22Rv1 (cell line): ENCODE measurements around the gene VWF.
A peak's percentile ranks its signal among the peaks of the same experiment; 100 is the strongest.

Source experiments
- H3K27ac ChIP-seq: fragments of 450-650 bp; 2 replicates; pipeline ENCODE4 v1.5.1; 2017
- ZFX ChIP-seq: fragments of 450-650 bp; IDR thresholded peaks from 2 replicates; pipeline ENCODE4 v1.6.1; 2017; ENCODE audit warnings: antibody characterized with exemption, borderline replicate concordance
- TF ChIP-seq, protein P1 (sequence below): fragments of 450-650 bp; IDR thresholded peaks from 2 replicates; pipeline ENCODE4 v1.5.1; 2017; ENCODE audit warnings: mild to moderate bottlenecking

VWF gene

DNA sequence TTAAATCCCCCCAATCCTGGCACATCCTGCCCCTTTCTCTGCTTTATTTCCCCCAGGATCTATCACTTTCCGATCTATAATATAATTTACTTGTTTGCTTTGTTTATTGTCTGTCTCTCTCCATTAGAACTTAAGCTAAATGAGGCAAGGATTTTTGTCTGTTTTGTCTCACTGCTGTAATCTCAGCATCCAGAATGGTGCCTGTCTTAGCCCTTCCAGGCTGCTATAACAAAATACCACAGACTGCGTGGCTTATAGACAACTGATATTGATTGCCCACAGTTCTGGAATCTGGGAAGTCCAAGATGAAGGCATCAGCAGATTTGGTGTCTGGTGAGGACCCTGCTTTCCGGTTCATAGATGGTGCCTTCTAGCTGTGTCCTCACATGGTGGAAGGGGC, 65.2 kb downstream of the VWF start:
- no peak overlapping the region for H3K27ac ChIP-seq
- TF ChIP-seq, protein P1, sequence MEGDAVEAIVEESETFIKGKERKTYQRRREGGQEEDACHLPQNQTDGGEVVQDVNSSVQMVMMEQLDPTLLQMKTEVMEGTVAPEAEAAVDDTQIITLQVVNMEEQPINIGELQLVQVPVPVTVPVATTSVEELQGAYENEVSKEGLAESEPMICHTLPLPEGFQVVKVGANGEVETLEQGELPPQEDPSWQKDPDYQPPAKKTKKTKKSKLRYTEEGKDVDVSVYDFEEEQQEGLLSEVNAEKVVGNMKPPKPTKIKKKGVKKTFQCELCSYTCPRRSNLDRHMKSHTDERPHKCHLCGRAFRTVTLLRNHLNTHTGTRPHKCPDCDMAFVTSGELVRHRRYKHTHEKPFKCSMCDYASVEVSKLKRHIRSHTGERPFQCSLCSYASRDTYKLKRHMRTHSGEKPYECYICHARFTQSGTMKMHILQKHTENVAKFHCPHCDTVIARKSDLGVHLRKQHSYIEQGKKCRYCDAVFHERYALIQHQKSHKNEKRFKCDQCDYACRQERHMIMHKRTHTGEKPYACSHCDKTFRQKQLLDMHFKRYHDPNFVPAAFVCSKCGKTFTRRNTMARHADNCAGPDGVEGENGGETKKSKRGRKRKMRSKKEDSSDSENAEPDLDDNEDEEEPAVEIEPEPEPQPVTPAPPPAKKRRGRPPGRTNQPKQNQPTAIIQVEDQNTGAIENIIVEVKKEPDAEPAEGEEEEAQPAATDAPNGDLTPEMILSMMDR: no peak
- TF ChIP-seq ZFX: no peak

DNA sequence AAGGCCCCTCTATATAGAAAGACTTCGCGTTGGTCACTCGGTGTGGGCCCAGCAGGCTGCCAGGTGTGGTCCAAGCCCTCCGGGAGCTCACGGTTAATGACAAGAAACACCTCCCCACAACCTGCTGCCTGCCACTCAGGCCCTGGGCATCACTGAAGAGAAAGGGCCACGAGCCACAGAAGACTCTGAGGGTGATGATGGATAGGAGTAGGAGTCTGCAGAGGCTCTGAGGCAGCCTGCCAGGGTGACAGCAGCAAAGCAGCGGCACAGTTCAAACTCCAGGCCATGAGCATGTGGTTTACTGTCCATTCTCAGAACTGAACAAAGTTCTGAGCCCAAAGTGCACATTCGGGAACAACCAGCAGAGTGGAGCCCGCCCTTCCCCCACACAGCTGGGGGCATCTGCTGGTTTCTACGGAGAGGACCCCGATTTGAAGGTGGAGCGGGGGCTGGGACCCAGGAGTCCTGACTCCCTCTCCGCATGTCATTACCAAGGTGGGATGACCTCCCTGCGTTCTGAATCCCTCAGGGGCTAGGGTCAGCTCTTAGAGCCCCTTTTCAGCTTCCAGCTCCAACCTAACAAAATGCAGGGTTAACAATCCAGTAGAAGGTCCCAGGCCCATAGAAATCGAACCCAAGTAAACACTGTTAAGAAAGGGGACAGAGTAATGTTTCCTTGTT, 65.8 kb downstream of the VWF start:
- no peak overlapping the region for H3K27ac ChIP-seq
- TF ChIP-seq ZFX: no peak
- TF ChIP-seq, protein P1: no peak

DNA sequence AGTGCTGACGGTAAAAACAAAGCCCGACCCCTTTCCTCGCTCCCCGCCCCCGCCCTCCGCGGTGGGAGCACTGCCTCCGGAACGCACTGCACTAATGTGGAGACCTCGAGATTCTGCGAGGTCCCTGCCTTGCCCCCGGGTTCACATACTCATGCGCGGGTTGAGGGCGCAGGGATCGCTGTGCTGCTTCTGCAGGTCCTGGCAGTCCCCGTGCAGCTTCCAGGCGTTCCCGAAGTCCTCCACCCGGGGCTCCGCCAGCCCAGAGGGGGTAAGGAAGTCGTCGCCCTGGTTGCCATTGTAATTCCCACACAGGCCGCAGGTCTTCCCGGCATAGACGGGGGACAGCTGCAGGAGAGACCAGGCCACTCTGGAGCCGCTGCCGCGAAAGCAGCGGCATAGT, 66.8 kb downstream of the VWF start:
- TF ChIP-seq ZFX: no peak
- TF ChIP-seq, protein P1: no peak
- H3K27ac ChIP-seq: no peak overlapping the region

DNA sequence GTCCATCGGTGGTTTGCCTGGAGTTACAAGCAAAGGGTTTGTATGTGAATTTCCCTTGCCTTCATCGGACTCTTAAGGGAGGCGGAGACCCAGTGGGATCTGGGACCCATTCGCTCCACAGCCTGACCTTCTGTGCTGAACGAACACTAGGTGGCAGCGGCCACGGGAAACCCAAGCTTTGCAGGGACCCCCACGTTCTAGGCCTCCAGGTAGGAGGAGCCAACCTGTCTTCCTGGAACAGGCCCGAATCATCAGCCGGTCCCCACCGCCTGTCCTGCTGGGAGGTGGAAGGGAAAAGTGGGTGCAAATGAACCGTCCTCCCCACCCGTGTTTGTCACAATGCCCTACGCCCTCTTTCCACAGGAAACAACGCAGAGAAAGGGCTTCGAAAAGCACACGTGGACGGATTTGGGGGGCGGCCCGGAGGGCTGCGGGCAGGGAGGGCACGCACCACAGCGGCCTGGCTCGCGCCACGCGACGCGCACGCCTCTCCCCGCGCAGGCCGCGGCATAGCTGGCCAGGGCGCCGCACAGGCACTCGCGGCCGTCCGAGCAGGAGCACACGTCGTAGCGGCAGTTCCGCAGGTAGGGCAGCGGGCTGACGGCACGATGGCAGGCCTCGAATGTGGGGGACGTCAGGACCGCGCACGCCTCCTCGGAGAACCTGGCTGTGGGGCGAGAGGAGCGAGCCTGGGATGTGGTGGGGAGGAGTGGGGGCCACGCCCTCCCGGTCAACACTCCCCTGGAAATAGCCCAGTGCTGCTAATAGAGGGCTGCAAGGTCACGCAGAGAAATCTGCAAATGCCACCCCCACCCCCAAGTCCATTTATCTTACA, 67.8 kb downstream of the VWF start:
- no peak overlapping the region for H3K27ac ChIP-seq
- TF ChIP-seq, protein P1: peak; percentile 45
- no peak for TF ChIP-seq ZFX

DNA sequence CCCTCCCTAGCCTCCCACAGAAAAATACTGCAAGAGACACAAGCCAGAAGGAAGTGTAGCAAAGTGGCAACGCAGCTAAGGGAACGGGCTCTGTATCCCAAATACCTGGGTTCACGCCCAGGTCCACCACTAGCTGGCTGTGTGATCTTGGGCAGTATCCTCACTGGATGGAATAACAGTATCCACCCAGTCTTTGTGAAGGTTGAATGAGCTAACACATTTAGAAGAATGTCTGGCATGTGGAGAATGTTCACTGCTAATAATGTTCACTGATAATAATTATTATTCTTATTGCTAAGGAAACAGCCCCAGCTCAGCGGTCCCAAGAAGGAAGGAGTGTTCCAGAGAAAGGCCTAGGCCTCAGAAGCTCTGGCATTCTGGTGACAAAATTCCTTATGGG, 70.9 kb downstream of the VWF start:
- no peak overlapping the region for H3K27ac ChIP-seq

DNA sequence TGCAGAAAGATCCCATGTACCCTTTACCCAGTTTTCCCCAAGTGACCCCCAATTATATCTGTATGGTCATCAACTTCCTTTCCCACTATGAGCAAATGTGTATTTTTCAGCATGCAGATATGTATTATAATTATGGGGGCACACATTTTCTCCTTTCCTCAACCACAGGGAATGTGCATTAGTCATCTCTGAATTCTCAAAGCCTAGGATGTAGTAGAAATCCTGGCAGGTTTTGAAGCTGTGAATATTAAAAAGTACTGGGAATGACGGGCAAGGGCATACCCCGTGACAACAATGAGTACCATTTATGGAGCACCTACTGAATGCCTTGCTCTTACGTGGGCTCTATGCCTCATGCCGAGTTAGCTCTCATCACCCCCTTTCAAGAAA, 71.5 kb downstream of the VWF start:
- TF ChIP-seq, protein P1: no peak
- no peak for TF ChIP-seq ZFX
- H3K27ac ChIP-seq: no peak overlapping the region

More for the DNA sequence above, 70.9 kb downstream of the VWF start:
- no peak for TF ChIP-seq ZFX
- TF ChIP-seq, protein P1: no peak
